Measurements from ENCODE around the gene C16orf74.

DNA sequence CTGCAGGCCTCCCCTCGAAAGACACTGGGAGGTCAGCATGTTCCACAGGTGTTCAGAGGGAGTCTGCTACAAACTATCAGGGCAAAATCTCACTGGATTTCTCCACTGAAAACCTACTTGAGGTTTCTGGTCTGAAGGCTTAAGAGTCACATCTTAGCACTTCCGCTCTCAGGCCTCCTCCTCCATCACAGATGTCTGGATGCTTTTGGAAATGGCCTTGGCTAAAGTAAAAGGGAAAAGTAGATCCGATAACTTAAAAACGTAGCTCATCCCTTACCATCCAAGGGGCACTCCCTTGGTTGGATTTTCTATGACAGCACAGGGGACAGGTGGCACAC lies 76.5 kb downstream of the C16orf74 start:
- no peak for TF ChIP-seq POLR2A (IDR thresholded peaks at IDR 0.05)
- TF ChIP-seq CTCF (IDR thresholded peaks at IDR 0.05) = no peak
- TF ChIP-seq EP300 (IDR thresholded peaks at IDR 0.05) = no peak
- TF ChIP-seq POLR2AphosphoS5 (IDR thresholded peaks at IDR 0.05) = no peak
